ENCODE results near the gene TBCD. TPM values are rescaled to one million over a fixed set of nuclear protein-coding genes. Genes with fewer than 3 reads are reported as not detected.

Gene TBCD
- total RNA-seq, 2 experiments from 2014 or later, result 87.8 to 145 TPM

GRCh38 chr17:82948081-82948511 is 196.2 kb downstream of the TBCD start:
- Histone ChIP-seq H3K4me1 (ENCODE audit: insufficient read depth, low read length, poor library complexity, severe bottlenecking) (no peaks in the 10 kb centered on the region), H4K20me1 (ENCODE audit: insufficient read depth, low read length) (no peaks in the 10 kb centered on the region), H3K79me2 (ENCODE audit: insufficient read depth, low read depth, low read length) (no peaks in the 10 kb centered on the region), H2AFZ (ENCODE audit: low read length) (no peak overlapping the region), H3K9me2 (ENCODE audit: insufficient read depth, low read length) (no peaks in the 10 kb centered on the region), H3K4me3 (ENCODE audit: low read depth, low read length, poor library complexity, severe bottlenecking) (no peak overlapping the region), H3K36me3 (ENCODE audit: insufficient read depth, low read length) (peaks cover 62% of the 10 kb centered on the region), H3K27ac (ENCODE audit: low read depth, low read length, poor library complexity, severe bottlenecking) (no peak overlapping the region), H3K9me3 (ENCODE audit: low read length) (peaks cover 30% of the 10 kb centered on the region), H3K4me2 (ENCODE audit: low read length) (no peak overlapping the region)
- intact Hi-C loops (cut with micrococcal nuclease; ENCODE audit: unreplicated experiment), result no loop called here
- no TSS peak for BruUV-seq (replicated peaks)
- CTCF ChIA-PET (ENCODE audit: unreplicated experiment), result no interaction called here
- no peak for DNase-seq (ENCODE audit: low spot score)
- POLR2A ChIA-PET, result no interaction called here
- TF ChIP-seq CTCF (conservative IDR thresholded peaks at IDR 0.05; ENCODE audit: low read length), result no peak
- no peak for TF ChIP-seq EZH2phosphoT487 (IDR thresholded peaks at IDR 0.05; ENCODE audit: borderline replicate concordance, low read depth, low read length)

- H3K4me3 ChIP-seq (ENCODE audit: low read depth, low read length, poor library complexity, severe bottlenecking), result no peak overlapping the region
- H3K79me2 ChIP-seq (ENCODE audit: insufficient read depth, low read depth, low read length), result no peaks in the 10 kb centered on the region
- peaks cover 24% of the 10 kb centered on the region for H3K9me3 ChIP-seq (ENCODE audit: low read length)
- no TSS peak for BruUV-seq (replicated peaks)
- peaks cover 53% of the 10 kb centered on the region for H3K36me3 ChIP-seq (ENCODE audit: insufficient read depth, low read length)
- no peaks in the 10 kb centered on the region for H3K9me2 ChIP-seq (ENCODE audit: insufficient read depth, low read length)
- H3K4me1 ChIP-seq (ENCODE audit: insufficient read depth, low read length, poor library complexity, severe bottlenecking), result no peaks in the 10 kb centered on the region
- no peaks in the 10 kb centered on the region for H4K20me1 ChIP-seq (ENCODE audit: insufficient read depth, low read length)
- no peak for DNase-seq (ENCODE audit: low spot score)
- CTCF ChIA-PET (ENCODE audit: unreplicated experiment), result no interaction called here
- H3K4me2 ChIP-seq (ENCODE audit: low read length), result no peak overlapping the region
- TF ChIP-seq EZH2phosphoT487 (IDR thresholded peaks at IDR 0.05; ENCODE audit: borderline replicate concordance, low read depth, low read length) (no peak), CTCF (conservative IDR thresholded peaks at IDR 0.05; ENCODE audit: low read length) (no peak)
- no peak overlapping the region for H2AFZ ChIP-seq (ENCODE audit: low read length)
- no peak overlapping the region for H3K27ac ChIP-seq (ENCODE audit: low read depth, low read length, poor library complexity, severe bottlenecking)
- POLR2A ChIA-PET, result no interaction called here
- intact Hi-C loops (cut with micrococcal nuclease; ENCODE audit: unreplicated experiment), result no loop called here
These were observed 197.1 kb downstream of the TBCD start for GRCh38 chr17:82948957-82949356.

- intact Hi-C loops (cut with micrococcal nuclease; ENCODE audit: unreplicated experiment), result no loop called here
- Histone ChIP-seq H3K4me3 (ENCODE audit: low read depth, low read length, poor library complexity, severe bottlenecking) (no peak overlapping the region), H2AFZ (ENCODE audit: low read length) (no peak overlapping the region), H3K79me2 (ENCODE audit: insufficient read depth, low read depth, low read length) (no peaks in the 10 kb centered on the region), H3K9me2 (ENCODE audit: insufficient read depth, low read length) (no peaks in the 10 kb centered on the region), H3K4me1 (ENCODE audit: insufficient read depth, low read length, poor library complexity, severe bottlenecking) (no peaks in the 10 kb centered on the region), H3K36me3 (ENCODE audit: insufficient read depth, low read length) (peaks cover 49% of the 10 kb centered on the region), H3K9me3 (ENCODE audit: low read length) (peaks cover 20% of the 10 kb centered on the region), H3K4me2 (ENCODE audit: low read length) (no peak overlapping the region), H4K20me1 (ENCODE audit: insufficient read depth, low read length) (no peaks in the 10 kb centered on the region), H3K27ac (ENCODE audit: low read depth, low read length, poor library complexity, severe bottlenecking) (no peak overlapping the region)
- ChIA-PET CTCF (ENCODE audit: unreplicated experiment) (no interaction called here), POLR2A (no interaction called here)
- no peak for DNase-seq (ENCODE audit: low spot score)
- no TSS peak for BruUV-seq (replicated peaks)
- TF ChIP-seq CTCF (conservative IDR thresholded peaks at IDR 0.05; ENCODE audit: low read length) (no peak), EZH2phosphoT487 (IDR thresholded peaks at IDR 0.05; ENCODE audit: borderline replicate concordance, low read depth, low read length) (no peak)
These were observed 197.5 kb downstream of the TBCD start for GRCh38 chr17:82949361-82949760.

Measured in OCI-LY7 (cell line).